HFFc6 (cell line): ENCODE data around the gene TMEM151B. TPM values are rescaled to one million over a fixed set of nuclear protein-coding genes. Genes with fewer than 3 reads are reported as not detected.
A peak's percentile ranks its signal among the peaks of the same experiment; 100 is the strongest.

Experiments used
- DNase-seq: peaks from one replicate; pipeline ENCODE4 v3.0.0-alpha.2; 2018
- H3K27ac Mint-ChIP-seq: 2 replicates; pipeline ENCODE4 v1.8.0; 2020; ENCODE audit warnings: mild to moderate bottlenecking, mixed read lengths
- H3K27me3 Mint-ChIP-seq: 2 replicates; pipeline ENCODE4 v1.8.0; 2021; ENCODE audit warnings: mild to moderate bottlenecking, moderate library complexity, mixed read lengths; ENCODE audit not compliant: insufficient read depth
- H3K36me3 Mint-ChIP-seq: 2 replicates; pipeline ENCODE4 v1.8.0; 2021; ENCODE audit warnings: low read depth, mixed read lengths
- H3K4me1 Mint-ChIP-seq: 2 replicates; pipeline ENCODE4 v1.8.0; 2020; ENCODE audit warnings: low read depth, mixed read lengths
- H3K4me3 Mint-ChIP-seq: 2 replicates; pipeline ENCODE4 v1.8.0; 2020; ENCODE audit warnings: mild to moderate bottlenecking, moderate library complexity, mixed read lengths
- H3K9me3 Mint-ChIP-seq: 2 replicates; pipeline ENCODE4 v1.8.0; 2020; ENCODE audit warnings: mild to moderate bottlenecking, mixed read lengths
- CTCF ChIP-seq: fragments of 200-600 bp; sonication (generic); IDR thresholded peaks from 2 replicates; pipeline ENCODE4 v1.5.0; 2021; ENCODE audit warnings: antibody characterized with exemption, mild to moderate bottlenecking
- total RNA-seq, 6 experiments: library from RNA; stranded (reverse); fragmentation: NEBNext Ultra II Directional; extraction: Animal tissue kit (Norgen Biotek cat#: 25700); gene quantifications; 2 replicates in 1 of 6; 3 replicates in 5 of 6; pipeline ENCODE4 v1.2.3, GENCODE V29; 2021

Gene TMEM151B
- total RNA-seq, 6 experiments from 2014 or later, result not detected

GRCh38 chr6:44307217-44307616, 37.0 kb downstream of the TMEM151B start:
- no peak for DNase-seq
- H3K9me3 Mint-ChIP-seq, result no peaks in the 10 kb centered on the region
- no peak overlapping the region for H3K4me3 Mint-ChIP-seq
- no peak overlapping the region for H3K27ac Mint-ChIP-seq
- H3K27me3 Mint-ChIP-seq, result no peaks in the 10 kb centered on the region
- no peak for TF ChIP-seq CTCF
- H3K4me1 Mint-ChIP-seq, result peaks cover 24% of the 10 kb centered on the region
- H3K36me3 Mint-ChIP-seq, result peaks cover 18% of the 10 kb centered on the region; the same call in 1 of the 2 replicates

- H3K4me1 Mint-ChIP-seq, result peaks cover 27% of the 10 kb centered on the region
- H3K36me3 Mint-ChIP-seq, result peaks cover 18% of the 10 kb centered on the region; the same call in 1 of the 2 replicates
- peak; percentile 32 for DNase-seq
- no peaks in the 10 kb centered on the region for H3K27me3 Mint-ChIP-seq
- TF ChIP-seq CTCF, result no peak
- H3K27ac Mint-ChIP-seq, result peak overlapping the region; percentile 62
- H3K4me3 Mint-ChIP-seq, result no peak overlapping the region
- no peaks in the 10 kb centered on the region for H3K9me3 Mint-ChIP-seq
Observed at GRCh38 chr6:44309092-44309491, 38.8 kb downstream of the TMEM151B start.

- H3K4me3 Mint-ChIP-seq, result no peak overlapping the region
- no peaks in the 10 kb centered on the region for H3K27me3 Mint-ChIP-seq
- no peak for TF ChIP-seq CTCF
- no peak for DNase-seq
- H3K36me3 Mint-ChIP-seq, result peaks cover 18% of the 10 kb centered on the region; the same call in 1 of the 2 replicates
- H3K9me3 Mint-ChIP-seq, result no peaks in the 10 kb centered on the region
- H3K4me1 Mint-ChIP-seq, result peaks cover 27% of the 10 kb centered on the region
- H3K27ac Mint-ChIP-seq, result no peak overlapping the region; the same call in 1 of the 2 replicates
Observed at GRCh38 chr6:44309631-44310030, 39.4 kb downstream of the TMEM151B start.

- no peaks in the 10 kb centered on the region for H3K27me3 Mint-ChIP-seq
- H3K9me3 Mint-ChIP-seq, result no peaks in the 10 kb centered on the region
- H3K4me3 Mint-ChIP-seq, result no peak overlapping the region
- peaks cover 18% of the 10 kb centered on the region; the same call in 1 of the 2 replicates for H3K36me3 Mint-ChIP-seq
- H3K4me1 Mint-ChIP-seq, result peaks cover 27% of the 10 kb centered on the region
- DNase-seq, result no peak
- TF ChIP-seq CTCF, result no peak
- no peak overlapping the region for H3K27ac Mint-ChIP-seq
Observed at GRCh38 chr6:44310241-44310640, 40.0 kb downstream of the TMEM151B start.

GRCh38 chr6:44311304-44311703, 41.1 kb downstream of the TMEM151B start:
- H3K4me3 Mint-ChIP-seq, result peak overlapping the region; percentile 98

More at GRCh38 chr6:44311304-44311703, 41.1 kb downstream of the TMEM151B start:
- peaks cover 27% of the 10 kb centered on the region for H3K4me1 Mint-ChIP-seq
- H3K27ac Mint-ChIP-seq, result no peak overlapping the region
- no peaks in the 10 kb centered on the region for H3K9me3 Mint-ChIP-seq
- H3K36me3 Mint-ChIP-seq, result peaks cover 18% of the 10 kb centered on the region; the same call in 1 of the 2 replicates
- no peak for DNase-seq
- H3K27me3 Mint-ChIP-seq, result peaks cover 6% of the 10 kb centered on the region
- TF ChIP-seq CTCF, result no peak
